Suppressor macrophage (primary cell): Measurements from ENCODE around the gene GATAD1.
A peak's percentile ranks its signal among the peaks of the same experiment; 100 is the strongest.
"Not testable (repeated sequence)": the region's sequence is repeated elsewhere in the genome, so short reads cannot be mapped to it uniquely, and the experiment has no call there.

ENCODE experiments used
- DNase-seq, 4 experiments: peaks; one replicate each; pipeline ENCODE4 v3.0.0-alpha.2; 2020 to 2022

GATAD1 gene

DNA sequence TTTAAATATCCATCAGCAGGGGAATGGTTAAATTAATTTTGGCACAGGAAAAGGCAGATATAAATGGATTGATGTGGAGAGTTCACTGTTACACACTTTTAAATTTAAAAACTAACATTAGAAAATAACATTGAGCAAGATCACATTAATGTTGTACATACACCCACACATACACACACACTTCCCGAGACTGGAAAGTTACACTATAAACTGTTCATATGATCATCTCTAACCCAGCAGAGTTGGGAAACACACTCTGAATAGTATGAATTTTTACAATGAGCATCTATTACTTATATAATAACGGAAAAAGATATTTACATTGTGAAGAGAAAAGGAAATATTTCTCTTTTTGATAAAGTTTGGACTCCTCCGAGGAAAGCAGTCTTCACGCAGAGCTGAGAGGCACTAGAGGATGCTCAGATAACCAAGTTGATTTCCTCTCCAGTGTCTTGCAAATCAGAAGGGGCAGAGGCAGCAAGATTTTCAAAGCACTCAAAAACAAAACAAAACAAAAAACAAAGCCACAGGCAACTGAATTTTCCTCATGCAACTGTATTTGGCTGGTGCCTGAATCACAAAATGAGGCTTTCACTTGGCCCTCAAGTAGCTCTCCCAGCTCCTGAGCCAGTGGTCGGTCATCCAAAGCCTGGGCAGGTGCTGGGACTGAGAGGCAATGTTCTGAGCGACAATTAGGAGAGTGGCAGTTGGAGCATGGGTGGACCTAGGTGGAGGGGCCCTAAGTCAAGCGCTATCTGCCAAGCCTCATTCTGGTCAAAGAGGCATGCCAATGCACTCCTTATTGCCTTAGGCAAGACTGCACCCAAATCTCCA lies 10.5 kb upstream of the GATAD1 start:
- peak in 2 of 4 experiments; percentile 37 to 43 for DNase-seq

DNA sequence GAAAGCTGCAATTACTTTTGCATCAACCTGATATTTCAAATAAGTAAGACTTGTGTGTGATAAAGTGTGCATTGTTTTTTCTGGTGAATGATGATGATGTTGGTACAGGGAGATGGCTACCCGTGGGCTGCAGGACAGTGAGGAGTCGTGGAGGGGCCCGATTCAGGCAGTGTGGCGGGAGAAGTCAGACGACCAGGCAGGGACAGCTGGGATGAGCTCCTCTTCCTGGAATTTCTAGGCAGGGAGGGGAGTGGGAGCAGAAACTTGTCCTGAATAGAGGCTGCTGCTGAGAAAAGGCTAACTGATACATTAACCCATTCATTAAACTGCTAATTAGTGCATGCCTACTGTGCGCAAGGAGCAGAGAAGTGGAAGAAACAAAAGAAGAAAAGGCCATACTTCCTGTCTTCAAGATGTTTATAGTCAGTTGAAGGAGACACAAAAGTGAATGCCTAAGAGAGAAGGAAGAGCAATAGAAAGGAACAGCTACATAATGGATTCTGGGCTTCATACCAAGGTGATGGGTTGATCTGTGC lies 9.3 kb upstream of the GATAD1 start:
- DNase-seq: no peak

DNA sequence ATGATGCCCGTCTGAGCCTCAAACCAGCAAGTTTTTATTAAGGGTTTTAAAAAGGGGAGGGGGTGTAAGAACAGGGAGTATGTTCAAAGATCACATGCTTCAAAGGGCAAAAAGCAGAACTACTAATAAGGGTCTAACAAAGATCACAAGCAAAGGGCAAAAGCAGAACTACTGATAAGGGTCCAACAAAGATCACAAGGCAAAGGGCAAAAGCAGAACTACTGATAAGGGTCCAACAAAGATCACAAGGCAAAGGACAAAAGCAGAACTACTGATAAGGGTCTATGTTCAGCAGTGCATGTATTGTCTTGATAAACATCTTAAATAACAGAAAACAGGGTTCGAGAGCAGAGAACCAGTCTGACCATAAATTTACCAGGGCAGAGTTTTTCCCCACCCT lies 4.6 kb upstream of the GATAD1 start:
- DNase-seq: not testable (repeated sequence)

DNA sequence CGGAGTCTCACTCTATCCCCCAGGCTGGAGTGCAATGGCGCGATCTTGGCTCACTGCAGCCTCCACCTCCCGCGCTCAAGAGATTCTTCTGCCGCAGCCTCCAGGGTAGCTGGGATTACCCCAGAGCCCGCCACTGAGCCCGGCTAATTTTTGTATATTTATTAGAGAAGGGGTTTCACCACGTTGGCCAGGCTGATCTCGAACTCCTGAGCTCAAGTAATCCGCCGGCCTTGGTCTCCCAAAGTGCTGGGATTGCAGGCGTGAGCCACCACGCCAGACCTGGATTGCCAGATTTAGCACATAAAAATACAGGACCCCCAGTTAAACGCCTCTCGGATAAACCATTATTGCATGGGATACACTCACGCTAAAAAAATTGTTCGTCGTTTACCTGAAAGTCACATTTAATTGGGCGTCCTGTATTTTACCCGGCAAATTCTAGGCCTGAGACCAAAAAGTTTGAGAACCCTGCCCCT lies 375 bp upstream of the GATAD1 start:
- no peak for DNase-seq

DNA sequence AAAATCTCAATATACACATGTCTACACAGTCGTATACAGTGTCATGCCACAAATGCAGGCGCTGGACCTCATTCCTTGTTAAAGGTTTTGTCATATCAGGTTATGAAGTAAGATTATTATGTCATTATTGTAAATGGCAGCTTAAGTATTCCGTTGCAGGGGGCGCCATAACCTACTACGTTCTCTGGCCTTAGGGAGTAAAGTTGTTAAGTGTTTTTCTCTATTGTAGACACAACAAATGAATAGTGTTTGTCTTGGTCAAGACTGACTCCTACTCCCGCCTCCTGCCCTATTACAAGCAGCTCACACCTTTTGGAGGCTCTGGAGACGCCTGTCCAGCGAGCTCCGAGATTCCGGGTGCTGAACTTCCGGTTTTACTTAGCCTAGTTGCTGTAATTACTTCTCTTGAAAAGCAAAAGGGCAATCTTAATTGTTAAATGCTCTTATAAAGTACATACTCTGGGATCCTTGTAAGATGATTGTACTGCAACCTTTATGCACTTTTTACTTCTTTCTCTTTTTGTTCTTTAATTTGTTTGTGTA lies 994 bp downstream of the GATAD1 start:
- DNase-seq: peak; percentile 68 to 77 (median 74)

DNA sequence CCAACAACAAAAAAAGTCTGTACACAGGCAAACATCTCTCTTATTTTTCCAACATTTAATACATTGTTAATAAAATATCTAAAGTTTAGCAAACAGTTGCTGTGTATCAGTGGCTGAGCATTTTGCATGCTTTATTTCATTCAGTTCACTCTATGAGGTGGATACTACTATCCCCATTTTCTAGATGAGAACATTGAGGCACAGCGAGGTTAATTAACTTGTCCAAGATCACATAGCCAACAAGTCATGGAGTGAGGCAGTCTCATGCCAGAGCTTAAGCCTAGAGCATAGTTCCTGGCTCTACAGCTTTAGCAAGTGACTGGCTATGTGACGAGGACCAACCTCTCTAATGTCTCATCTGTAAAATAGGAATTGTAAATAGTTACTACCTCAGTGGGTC lies 4.4 kb downstream of the GATAD1 start:
- DNase-seq: no peak

DNA sequence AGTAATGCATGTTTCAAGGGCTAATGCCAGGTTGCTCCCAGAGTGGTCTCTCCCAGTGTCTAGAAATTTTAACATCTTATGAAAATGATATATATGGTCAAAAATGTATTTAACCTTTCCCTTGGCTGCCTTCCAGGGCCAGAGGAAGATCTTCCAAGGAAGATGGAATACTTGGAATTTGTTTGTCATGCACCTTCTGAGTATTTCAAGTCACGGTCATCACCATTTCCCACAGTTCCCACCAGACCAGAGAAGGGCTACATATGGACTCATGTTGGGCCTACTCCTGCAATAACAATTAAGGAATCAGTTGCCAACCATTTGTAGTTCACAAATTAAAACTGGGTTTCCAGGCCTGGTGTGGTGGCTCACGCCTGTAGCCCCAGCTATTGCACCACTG lies 9.0 kb downstream of the GATAD1 start:
- no peak for DNase-seq

DNA sequence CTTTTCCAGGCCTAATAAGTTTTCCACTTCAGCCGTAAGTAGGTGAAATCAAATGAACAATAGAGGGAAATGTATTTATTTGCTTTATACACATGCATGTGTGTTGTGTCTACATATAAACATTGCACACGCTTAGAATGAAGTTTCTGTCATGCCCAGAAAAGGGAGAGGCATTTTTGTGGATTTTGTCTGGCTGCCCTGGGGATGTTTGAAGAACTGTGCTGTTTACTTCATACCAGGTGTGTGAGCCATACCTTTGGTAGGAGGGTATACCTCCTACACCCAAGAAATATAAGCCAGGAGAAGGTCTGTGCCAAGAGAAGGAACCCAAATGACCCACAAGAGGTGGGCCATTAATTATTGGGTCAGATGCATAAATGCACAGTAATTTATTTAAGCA lies 12.8 kb downstream of the GATAD1 start:
- DNase-seq: no peak

DNA sequence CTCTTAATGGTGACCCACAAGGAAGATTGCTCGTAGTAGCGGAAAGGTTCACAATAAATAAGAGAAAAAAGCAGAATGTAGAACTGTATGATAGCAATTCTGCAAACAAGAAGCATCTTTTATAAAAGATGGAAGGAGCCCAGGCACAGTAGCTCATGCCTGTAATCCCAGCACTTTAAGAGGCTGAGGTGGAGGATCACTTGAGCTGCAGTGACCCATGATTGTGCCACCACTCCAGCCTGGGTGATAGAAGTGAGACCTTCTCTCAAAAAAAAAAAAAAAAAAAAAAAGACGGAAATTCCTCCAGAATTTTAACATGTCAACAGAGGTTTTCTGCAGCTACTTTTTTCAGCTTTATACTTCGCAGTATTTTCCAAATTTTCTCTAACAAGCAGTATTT lies 13.2 kb downstream of the GATAD1 start:
- no peak for DNase-seq

DNA sequence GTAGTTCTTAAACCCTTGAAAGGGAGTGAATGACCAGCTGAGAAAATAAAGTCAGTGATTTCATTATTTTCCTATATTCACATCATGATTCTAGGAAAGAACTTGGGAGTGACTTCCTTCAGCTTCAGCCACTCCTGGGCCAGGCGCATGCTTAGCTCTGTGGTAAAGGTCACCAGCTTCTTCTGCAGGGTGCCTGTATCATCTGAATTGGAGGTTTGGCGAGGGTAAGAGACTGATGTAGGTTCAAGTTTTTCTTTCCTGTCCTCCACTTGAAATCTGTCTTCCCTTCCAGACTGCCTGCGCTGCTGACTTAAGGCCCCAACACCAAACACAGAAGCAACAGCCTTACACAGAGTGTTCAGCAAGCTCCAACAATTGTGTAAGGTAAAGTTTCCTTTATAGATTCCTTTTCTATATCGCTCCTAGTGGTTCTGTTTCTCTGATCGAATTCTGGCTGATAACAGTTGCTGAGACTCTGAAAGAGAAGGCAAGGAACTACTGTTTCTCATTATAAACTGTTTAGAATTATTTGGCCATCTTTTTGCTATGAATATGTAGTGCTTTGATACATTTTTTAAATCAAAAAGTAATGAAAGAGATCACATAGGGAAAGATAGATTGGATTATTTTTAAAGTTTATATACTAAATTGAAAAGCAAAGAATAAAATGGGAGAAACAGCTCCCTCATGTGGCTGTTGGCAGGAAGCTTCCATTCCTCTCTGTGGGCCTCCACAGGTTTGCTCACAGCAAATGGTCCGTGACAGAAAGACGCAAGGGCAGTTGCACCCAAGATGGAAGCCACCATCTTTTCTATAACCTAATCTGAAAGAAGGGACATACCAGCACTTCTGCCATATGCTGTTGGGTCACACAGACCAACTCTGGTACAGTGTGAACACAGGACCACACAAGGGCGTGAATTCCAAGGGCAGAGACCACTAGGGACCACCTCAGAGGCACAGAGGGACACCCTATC lies 14.0 kb downstream of the GATAD1 start:
- peak; percentile 8 to 49 (median 37) for DNase-seq

DNA sequence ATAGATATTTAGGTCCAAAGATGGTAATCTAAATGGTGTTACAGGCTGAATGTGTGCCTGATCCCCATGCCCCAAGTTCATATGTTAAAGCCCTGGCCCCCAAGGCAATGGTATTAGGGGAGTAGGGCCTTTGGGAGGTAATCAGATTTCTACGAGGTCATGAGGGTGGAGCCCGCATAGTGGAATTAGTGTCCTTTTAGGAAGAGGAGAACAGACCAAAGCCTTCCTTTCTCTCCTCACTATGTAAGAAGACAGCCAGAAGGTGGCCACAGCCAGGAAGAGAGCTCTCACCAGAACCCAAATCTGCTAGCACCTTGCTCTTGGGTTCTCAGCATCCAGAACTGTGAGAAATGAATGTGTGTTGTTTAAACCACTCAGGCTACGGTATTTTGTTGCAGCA lies 15.3 kb downstream of the GATAD1 start:
- no peak for DNase-seq

DNA sequence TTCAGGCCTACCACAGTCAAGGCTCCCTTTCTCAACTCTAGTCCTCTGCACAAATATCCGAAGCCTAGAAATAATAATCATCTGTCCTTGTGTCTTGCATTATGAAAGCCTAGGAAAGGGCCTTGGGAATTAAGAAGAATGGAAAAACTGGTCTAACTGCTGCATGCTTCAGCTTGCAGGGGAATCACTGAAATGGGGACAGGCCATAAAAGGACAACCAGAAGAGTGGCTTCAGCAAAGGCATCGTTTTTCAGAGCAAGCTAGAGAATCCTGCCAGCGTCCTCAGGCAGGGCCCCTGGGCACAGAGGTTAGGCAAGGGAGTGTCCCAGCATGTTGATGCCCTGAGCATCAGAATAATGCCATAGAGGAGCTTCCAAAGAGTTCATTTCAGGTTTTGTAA lies 17.2 kb downstream of the GATAD1 start:
- no peak for DNase-seq

DNA sequence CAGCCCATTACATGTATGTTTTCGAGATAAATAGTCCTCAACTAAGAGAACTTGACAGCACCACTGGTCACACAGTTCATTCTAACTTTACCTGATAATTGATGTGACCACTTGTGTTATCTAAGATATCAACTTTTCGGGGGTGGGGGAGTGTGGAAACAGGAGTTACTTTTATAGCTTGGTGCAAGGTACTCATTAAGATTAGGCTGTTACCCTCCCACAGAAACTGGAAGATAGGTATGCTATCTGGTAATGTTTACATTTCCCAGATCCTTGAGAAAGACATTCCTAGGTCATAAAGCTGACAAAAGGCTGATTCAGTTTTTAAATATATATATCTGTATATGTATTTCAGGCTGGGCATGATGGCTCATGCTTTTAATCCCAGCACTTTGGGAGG lies 19.4 kb downstream of the GATAD1 start:
- DNase-seq: no peak

DNA sequence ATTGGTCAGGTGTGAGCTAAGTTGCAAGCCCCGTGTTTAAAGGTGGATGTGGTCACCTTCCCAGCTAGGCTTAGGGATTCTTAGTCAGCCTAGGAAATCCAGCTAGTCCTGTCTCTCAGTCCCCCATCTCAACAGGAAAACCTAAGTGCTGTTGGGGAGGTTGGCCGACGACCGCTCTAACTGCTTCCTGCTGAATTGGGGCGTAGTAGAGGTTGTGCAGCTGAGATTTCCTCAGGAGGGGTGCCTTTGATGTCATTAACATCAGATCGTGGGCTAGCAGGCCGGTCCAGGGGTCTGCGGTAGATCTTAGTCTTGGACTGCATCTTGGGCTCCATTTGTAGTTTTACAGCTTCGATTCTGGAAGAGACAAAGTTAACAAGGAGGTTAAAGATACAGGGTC lies 21.3 kb downstream of the GATAD1 start:
- DNase-seq: not testable (repeated sequence)

DNA sequence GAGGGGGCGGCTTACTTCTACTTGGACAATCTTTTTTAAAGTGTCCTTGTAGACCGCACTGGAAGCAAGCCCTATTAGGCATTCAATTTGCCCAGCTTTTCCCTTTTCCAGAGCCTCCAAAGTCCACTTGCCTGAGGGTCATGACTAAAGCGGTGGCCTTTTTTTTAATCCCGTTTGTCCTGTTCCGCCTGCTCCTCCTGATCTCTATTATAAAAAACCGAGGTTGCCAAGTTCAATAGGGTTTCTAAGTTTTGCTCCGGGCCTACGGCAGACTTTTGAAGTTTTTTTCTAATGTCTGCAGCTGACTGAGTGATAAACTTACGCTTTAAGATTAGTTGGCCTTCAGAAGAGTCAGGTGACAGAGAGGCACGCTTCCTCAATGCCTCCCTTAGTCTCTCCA lies 26.7 kb downstream of the GATAD1 start:
- DNase-seq: not testable (repeated sequence)

DNA sequence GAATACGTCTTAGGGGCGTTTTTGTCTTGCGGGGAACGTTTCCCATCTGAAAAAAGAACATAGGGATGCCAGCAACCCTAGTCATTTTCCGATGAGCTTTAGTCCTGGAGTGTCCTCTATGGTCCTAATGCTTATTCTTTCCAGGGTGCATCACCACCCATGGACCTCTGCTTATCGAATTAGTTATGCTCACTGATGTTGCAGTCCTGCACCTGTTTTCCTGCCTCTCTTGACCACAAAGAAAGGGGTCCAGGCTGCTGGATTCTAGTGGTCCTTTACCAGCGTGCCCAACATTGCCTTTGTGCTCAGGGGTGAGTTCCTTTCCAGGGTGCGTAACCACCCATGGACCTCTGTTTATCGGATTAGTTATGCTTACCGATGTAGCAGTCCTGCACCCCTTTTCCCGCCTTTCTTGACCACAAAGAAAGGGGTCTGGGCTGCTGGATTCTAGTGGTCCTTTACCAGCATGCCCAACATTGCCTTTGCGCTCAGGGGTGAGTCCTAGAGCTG lies 28.0 kb downstream of the GATAD1 start:
- not testable (repeated sequence) for DNase-seq

DNA sequence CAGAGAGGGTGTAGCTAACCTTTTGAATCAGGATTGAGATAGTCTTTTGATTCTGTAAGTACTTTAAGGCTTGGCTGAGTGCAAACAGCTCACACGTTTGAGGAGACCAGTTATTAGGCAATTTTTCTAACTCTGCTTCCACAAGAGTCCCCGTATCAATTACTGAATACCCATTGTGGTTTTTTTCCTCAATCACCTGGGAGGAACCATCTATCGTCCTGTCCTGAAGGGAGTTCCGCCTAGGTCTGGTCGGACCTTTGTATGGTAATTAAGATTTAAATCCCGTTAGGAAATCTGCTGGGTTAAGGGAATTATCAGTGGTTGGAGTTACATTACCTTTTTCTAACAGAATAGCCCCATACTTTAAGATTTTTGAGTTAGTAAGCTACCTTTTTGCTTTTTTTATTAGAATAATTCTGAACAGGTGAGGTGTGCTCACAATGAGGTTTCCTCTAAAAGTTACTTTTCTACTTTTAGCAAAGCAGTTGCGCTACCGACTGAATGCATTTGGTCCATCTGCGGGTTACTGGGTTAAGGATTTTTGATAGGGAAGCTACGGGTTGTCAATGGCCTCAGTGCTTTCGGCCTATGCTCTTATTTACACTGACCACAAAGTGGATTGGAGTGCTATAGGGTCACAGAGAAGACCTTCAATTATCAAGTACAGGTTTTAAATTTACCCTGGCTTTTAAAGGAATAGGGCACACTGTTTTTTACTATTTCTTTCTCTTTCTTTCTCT lies 28.7 kb downstream of the GATAD1 start:
- DNase-seq: not testable (repeated sequence)

DNA sequence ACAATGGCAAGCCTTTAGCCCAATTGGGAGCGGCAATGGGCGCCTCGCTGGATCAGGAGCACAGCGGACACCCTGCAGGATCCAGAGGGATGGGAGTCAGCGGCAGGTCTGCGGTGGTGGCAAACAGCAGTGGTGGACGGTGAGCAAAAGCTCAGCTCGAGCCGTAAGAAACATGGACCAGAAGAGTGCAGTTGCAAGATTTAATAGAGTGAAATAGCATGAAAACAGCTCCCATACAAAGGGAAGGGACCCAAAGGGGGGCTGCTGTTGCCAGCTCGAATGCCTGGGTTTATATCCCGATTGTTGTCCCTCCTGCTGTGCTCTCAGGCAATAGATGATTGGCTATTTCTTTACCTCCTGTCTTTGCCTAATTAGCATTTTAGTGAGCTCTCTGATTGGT lies 30.4 kb downstream of the GATAD1 start, which contains the start of gene ERVW-1:
TSS of gene ERVW-1 (minus strand) at position 266 of the 400 bp plus-strand sequence. CDS start 7,565 bp downstream, outside the sequence.
- not testable (repeated sequence) for DNase-seq

DNA sequence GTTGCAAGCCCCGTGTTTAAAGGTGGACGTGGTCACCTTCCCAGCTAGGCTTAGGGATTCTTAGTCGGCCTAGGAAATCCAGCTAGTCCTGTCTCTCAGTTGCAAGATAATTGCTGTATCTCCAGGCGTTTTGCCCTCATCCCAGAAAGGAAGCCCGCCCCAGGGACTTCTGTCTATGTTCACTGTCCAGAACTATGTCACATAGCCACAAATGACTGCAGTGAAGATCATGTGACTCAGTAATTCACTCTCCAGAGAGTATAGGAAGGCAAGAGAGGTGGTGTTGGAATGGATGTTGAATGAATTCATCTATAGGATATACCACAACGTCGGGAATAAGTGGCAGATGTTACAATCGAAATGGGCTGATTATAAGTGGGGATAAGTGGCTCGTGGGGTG lies 30.8 kb downstream of the GATAD1 start:
- no peak for DNase-seq

DNA sequence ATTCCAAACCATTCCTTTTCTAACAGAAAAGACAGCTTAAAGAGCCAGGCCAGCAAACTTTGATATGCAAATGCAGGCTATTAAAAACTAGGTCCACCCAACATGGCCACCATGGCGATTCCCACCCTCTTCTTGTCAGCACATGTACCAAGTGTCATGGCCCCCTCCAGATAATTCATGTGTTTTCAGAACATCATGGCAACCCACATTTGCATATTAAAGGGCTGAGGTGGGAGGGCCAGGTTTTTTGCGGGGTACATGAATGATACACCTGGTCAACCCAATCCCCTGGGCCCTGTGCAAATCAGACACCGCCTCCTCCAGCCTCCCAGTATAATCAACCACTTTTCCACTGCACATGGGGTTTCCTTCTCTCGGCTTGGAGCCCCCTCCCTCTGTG lies 31.4 kb downstream of the GATAD1 start:
- no peak for DNase-seq

DNA sequence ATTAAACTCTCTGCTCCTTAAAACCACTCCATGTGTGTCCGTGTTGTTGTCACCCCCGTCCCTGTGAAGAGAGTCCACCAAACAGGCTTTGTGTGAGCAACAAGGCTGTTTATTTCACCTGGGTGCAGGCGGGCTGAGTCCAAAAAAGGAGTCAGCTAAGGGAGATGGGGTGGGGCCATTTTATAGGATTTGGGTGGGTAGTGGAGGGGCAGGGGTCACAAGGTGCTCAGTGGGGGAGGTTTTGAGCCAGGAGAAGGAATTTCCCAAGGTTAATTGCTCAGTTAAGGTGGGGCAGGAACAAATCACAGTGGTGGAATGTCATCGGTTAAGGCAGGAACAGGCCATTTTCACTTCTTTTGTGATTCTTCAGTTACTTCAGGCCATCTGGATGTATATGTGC lies 31.9 kb downstream of the GATAD1 start:
- not testable (repeated sequence) for DNase-seq

DNA sequence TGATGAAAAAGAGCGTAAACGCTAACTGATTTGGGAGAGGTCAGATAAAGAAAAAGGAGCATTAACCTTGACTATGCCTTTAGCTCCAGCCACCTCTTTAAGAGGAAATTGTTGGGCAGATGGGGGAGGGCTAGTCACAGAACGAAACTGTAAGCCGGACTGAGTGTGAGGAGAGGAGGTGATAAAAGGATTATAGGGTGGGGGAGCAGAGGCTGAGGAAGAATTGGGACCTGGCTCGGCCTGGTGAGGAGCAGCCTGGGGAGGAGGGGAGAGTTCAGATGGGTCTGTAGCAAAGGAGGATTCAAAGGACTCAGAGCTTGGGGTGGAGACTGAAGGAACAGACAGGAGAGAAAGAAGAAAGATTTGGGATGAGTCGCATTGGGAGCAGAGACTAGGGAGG lies 36.3 kb downstream of the GATAD1 start:
- DNase-seq: not testable (repeated sequence)
